IMR-90 (cell line): ENCODE measurements around the gene SERPINA1. TPM values are rescaled to one million over a fixed set of nuclear protein-coding genes. Genes with fewer than 3 reads are reported as not detected.

Experiments
- ATAC-seq: fragments of 200-7000 bp; cut with Tn5 transposase; 2 replicates; pipeline ENCODE4 v1.9.1; 2020; ENCODE audit warnings: low read depth, mild to moderate bottlenecking, moderate library complexity
- BruUV-seq: library from RNA; stranded (reverse); fragments of 400-500 nt; replicated peaks from 2 replicates; lab custom pipeline; 2021; lab: Mats Ljungman, UMichigan
- CTCF ChIA-PET: fragments of 300-600 bp; formaldehyde crosslinking; extraction: SDS; loops from one replicate; lab custom pipeline; 2021; ENCODE audit warnings: antibody characterized with exemption; lab: Yijun Ruan, JAX
- POLR2A ChIA-PET: fragments of 300-600 bp; sonication (Branson Sonifier 250); formaldehyde crosslinking; loops from one replicate; lab custom pipeline; 2022; ENCODE audit warnings: antibody characterized with exemption; ENCODE audit not compliant: unreplicated experiment; lab: Charles Lee
- DNase-seq: peaks from one replicate; pipeline ENCODE4 v3.0.0; 2013
- H2AFZ ChIP-seq: replicated peaks from 2 replicates; pipeline ENCODE3; 2013; ENCODE audit warnings: low read length, mild to moderate bottlenecking; ENCODE audit not compliant: poor library complexity
- H2AK5ac ChIP-seq: 2 replicates; pipeline ENCODE4 v1.6.1; 2013; ENCODE audit warnings: low read depth, low read length, inconsistent platforms
- H2AK9ac ChIP-seq: replicated peaks from 2 replicates; pipeline ENCODE3; 2013; ENCODE audit warnings: mild to moderate bottlenecking, low read depth, low read length, moderate library complexity; ENCODE audit not compliant: poor library complexity
- H2BK120ac ChIP-seq: 2 replicates; pipeline ENCODE4 v1.6.1; 2013; ENCODE audit warnings: low read depth, low read length, inconsistent platforms
- H2BK15ac ChIP-seq: 3 replicates; pipeline ENCODE4 v1.6.1; 2013; ENCODE audit warnings: low read depth, low read length, inconsistent platforms
- H2BK20ac ChIP-seq: 2 replicates; pipeline ENCODE4 v1.6.1; 2013; ENCODE audit warnings: low read depth, mild to moderate bottlenecking, inconsistent platforms, low read length, moderate library complexity
- H2BK5ac ChIP-seq: 2 replicates; pipeline ENCODE4 v1.6.1; 2013; ENCODE audit warnings: mild to moderate bottlenecking, low read depth, low read length, inconsistent platforms; ENCODE audit not compliant: poor library complexity, severe bottlenecking
- H3K14ac ChIP-seq: replicated peaks from 2 replicates; pipeline ENCODE4 v1.6.1; 2013; ENCODE audit warnings: low read depth, low read length, inconsistent platforms
- H3K18ac ChIP-seq: 2 replicates; pipeline ENCODE4 v1.6.1; 2013; ENCODE audit warnings: low read depth, low read length, control low read depth
- H3K23ac ChIP-seq: 2 replicates; pipeline ENCODE4 v1.6.1; 2013; ENCODE audit warnings: low read depth, low read length, inconsistent platforms
- H3K27ac ChIP-seq: 2 replicates; pipeline ENCODE4 v1.5.1; 2013; ENCODE audit warnings: mild to moderate bottlenecking, control low read depth, low read length; ENCODE audit not compliant: insufficient read depth
- H3K27me3 ChIP-seq: 2 replicates; pipeline ENCODE4 v1.6.1; 2013; ENCODE audit warnings: low read length; ENCODE audit not compliant: control insufficient read depth, insufficient read depth
- H3K36me3 ChIP-seq: 2 replicates; pipeline ENCODE4 v1.6.1; 2013; ENCODE audit warnings: low read length, mixed read lengths; ENCODE audit not compliant: control insufficient read depth, insufficient read depth
- H3K4ac ChIP-seq: 2 replicates; pipeline ENCODE4 v1.6.1; 2013; ENCODE audit warnings: low read depth, low read length, inconsistent platforms
- H3K4me1 ChIP-seq: 2 replicates; pipeline ENCODE4 v1.6.1; 2013; ENCODE audit warnings: low read length, mixed read lengths; ENCODE audit not compliant: control insufficient read depth, insufficient read depth
- H3K4me2 ChIP-seq: 2 replicates; pipeline ENCODE4 v1.6.1; 2013; ENCODE audit warnings: low read depth, mild to moderate bottlenecking, control low read depth, low read length, moderate library complexity
- H3K4me3 ChIP-seq: 2 replicates; pipeline ENCODE4 v1.5.1; 2013; ENCODE audit warnings: low read depth, mild to moderate bottlenecking, control low read depth, low read length, moderate library complexity; ENCODE audit not compliant: insufficient read depth
- H3K56ac ChIP-seq: 2 replicates; pipeline ENCODE4 v1.6.1; 2013; ENCODE audit warnings: low read length, inconsistent platforms; ENCODE audit not compliant: insufficient read depth; ENCODE audit errors: extremely low read depth
- H3K79me1 ChIP-seq, 2 experiments: 2 replicates each; pipeline ENCODE4 v1.6.1; 2013; ENCODE audit warnings: low read length in 2 of 2, inconsistent platforms in 1 of 2, low read depth in 1 of 2
- H3K9ac ChIP-seq: 2 replicates; pipeline ENCODE4 v1.6.1; 2013; ENCODE audit warnings: low read depth, low read length, control low read depth
- H3K9me1 ChIP-seq: 2 replicates; pipeline ENCODE4 v1.6.1; 2013; ENCODE audit warnings: low read length, inconsistent platforms; ENCODE audit not compliant: insufficient read depth
- H3K9me3 ChIP-seq: 2 replicates; pipeline ENCODE4 v1.6.1; 2013; ENCODE audit warnings: low read length; ENCODE audit not compliant: control insufficient read depth, insufficient read depth
- H4K20me1 ChIP-seq: 2 replicates; pipeline ENCODE4 v1.6.1; 2013; ENCODE audit warnings: low read length, inconsistent platforms; ENCODE audit not compliant: insufficient read depth
- H4K5ac ChIP-seq: 2 replicates; pipeline ENCODE4 v1.6.1; 2013; ENCODE audit warnings: mild to moderate bottlenecking, low read depth, low read length, control low read depth
- H4K8ac ChIP-seq, 2 experiments: 2 replicates each; pipeline ENCODE4 v1.6.1; 2013; ENCODE audit warnings: low read depth in 2 of 2, low read length in 2 of 2, control low read depth in 1 of 2, inconsistent platforms in 1 of 2
- H4K91ac ChIP-seq: 2 replicates; pipeline ENCODE4 v1.6.1; 2013; ENCODE audit warnings: low read depth, low read length, inconsistent platforms; ENCODE audit not compliant: insufficient read depth
- ELK1 ChIP-seq: fragments of 150-350 bp; IDR thresholded peaks from 2 replicates; pipeline ENCODE4 v1.6.1; 2016; ENCODE audit warnings: low read depth, mild to moderate bottlenecking, low read length, moderate library complexity, borderline replicate concordance
- FOS ChIP-seq: fragments of 150-350 bp; IDR thresholded peaks from 2 replicates; pipeline ENCODE4 v1.6.1; 2016; ENCODE audit warnings: low read depth, low read length
- MAFK ChIP-seq: IDR thresholded peaks from 2 replicates; pipeline ENCODE4 v1.6.1; 2012; ENCODE audit warnings: low read depth, low read length, improper control_type of control experiment
- RAD21 ChIP-seq: IDR thresholded peaks from 2 replicates; pipeline ENCODE4 v1.6.1; 2012; ENCODE audit warnings: low read length, improper control_type of control experiment
- SMC3 ChIP-seq: fragments of 150-350 bp; IDR thresholded peaks from 2 replicates; pipeline ENCODE4 v1.6.1; 2016; ENCODE audit warnings: low read depth, mild to moderate bottlenecking, antibody characterized with exemption, low read length, moderate library complexity
- USF2 ChIP-seq: fragments of 150-350 bp; IDR thresholded peaks from 2 replicates; pipeline ENCODE4 v1.6.1; 2017; ENCODE audit warnings: mild to moderate bottlenecking, antibody characterized with exemption, low read length, low read depth
- WGBS, 2 experiments: methylation state at CpG; one replicate each; pipeline versions ENCODE4 v1.1.5 to v1.1.7; 2013; ENCODE audit warnings: missing lambda C conversion rate in 2 of 2; ENCODE audit not compliant: insufficient read length in 1 of 2; ENCODE audit errors: extremely low coverage in 2 of 2; 5-methylcytosine and 5-hydroxymethylcytosine counted together
- dilution Hi-C: fragments of 300-500 bp; cut with HindIII; formaldehyde crosslinking; loops from one replicate; pipeline ENCODE4 v1.14.3; 2018; ENCODE audit warnings: low sequenced_read_pairs; ENCODE audit not compliant: unreplicated experiment
- in situ Hi-C: fragments of 300-500 bp; cut with MboI; formaldehyde crosslinking; loops from 3 replicates; pipeline ENCODE4 v1.14.3; 2019; ENCODE audit warnings: low sequenced_read_pairs, inconsistent platforms, mixed read lengths
- intact Hi-C: fragments of 100-400 bp; cut with micrococcal nuclease; formaldehyde crosslinking; loops from 2 replicates; pipeline ENCODE4 v1.10.0; 2022
- polyA plus RNA-seq, 3 experiments: library from polyadenylated mRNA; depleted of rRNA; stranded (reverse); fragments of >200 nt; gene quantifications; 2 replicates each; pipeline ENCODE4 v1.2.3, GENCODE V29; 2012; ENCODE audit warnings: low replicate concordance in 1 of 3
- total RNA-seq: library from RNA; depleted of rRNA; stranded (reverse); fragments of >200 nt; gene quantifications from 2 replicates; pipeline ENCODE4 v1.2.3, GENCODE V29; 2012

SERPINA1 gene
- total and polyA plus RNA-seq, 2 of the 4 experiments (the other 2 are of a cell fraction): 0.54 to 1.2 TPM

DNA sequence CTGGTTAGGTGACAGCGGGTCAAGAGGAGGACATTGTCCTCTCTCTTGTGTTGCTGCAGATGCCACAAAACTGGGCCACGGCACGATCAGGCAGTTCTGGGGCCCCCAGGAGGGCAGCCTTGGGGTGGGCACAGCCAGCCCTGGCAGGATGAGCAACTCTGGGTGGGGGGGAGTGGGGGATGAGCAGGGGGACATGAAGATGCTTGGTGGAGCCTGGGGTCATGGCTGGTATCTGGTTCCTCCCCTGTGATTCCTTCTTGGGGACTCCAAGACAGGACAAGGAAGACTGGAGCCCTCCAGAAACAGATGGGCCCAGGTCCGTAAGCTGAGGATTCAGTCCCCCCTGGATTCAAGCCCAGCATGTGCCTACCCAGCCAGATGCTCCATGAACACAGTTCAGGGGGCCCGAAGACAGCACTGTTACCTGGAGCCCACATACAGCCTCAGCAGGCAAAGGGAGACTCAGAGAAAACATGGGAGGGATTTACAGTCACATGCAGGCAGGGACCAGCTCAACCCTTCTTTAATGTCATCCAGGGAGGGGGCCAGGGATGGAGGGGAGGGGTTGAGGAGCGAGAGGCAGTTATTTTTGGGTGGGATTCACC, 10.4 kb downstream of the SERPINA1 start:
- Histone ChIP-seq H3K27me3 (no peaks in the 10 kb centered on the region; the same call in 1 of the 2 replicates), H3K18ac (no peak overlapping the region), H3K9ac (no peak overlapping the region), H3K4me1 (peaks cover 5% of the 10 kb centered on the region), H3K79me1 (no peaks in the 10 kb centered on the region), H2AFZ (no peak overlapping the region), H3K56ac (no peak overlapping the region), H3K9me3 (no peaks in the 10 kb centered on the region), H3K9me1 (peaks cover 6% of the 10 kb centered on the region), H3K4me2 (no peak overlapping the region), H3K27ac (no peak overlapping the region), H4K5ac (no peak overlapping the region), H3K4me3 (no peak overlapping the region), H3K23ac (no peak overlapping the region), H2AK5ac (no peak overlapping the region), H2BK15ac (no peak overlapping the region), H3K36me3 (no peaks in the 10 kb centered on the region), H2BK20ac (no peak overlapping the region), H3K4ac (no peak overlapping the region), H4K20me1 (no peaks in the 10 kb centered on the region), H4K91ac (no peak overlapping the region), H2AK9ac (no peak overlapping the region), H2BK5ac (no peak overlapping the region), H2BK120ac (no peak overlapping the region), H3K14ac (no peak overlapping the region), H4K8ac (no peak overlapping the region)
- dilution Hi-C loops: no loop called here
- BruUV-seq: no TSS peak
- DNase-seq: no peak
- in situ Hi-C loops: no loop called here
- no peak for ATAC-seq
- intact Hi-C loops: no loop called here
- TF ChIP-seq USF2 (no peak), RAD21 (no peak), ELK1 (no peak), SMC3 (no peak), FOS (no peak), MAFK (no peak)
- ChIA-PET POLR2A (no interaction called here), CTCF (no interaction called here)
- WGBS, 2 experiments: 80% methylated on average over 1 of the region's 6 CpGs; no CpG with 5 or more reads in 1 of the 2 experiments
